Esophagus muscularis mucosa (tissue), 4 donors: ENCODE results near the gene GPATCH3. TPM values are rescaled to one million over a fixed set of nuclear protein-coding genes. Genes with fewer than 3 reads are reported as not detected.

ENCODE experiments used
- DNase-seq: peaks from one replicate; pipeline ENCODE4 v3.0.0-alpha.2; 2017; ENCODE audit errors: extremely low spot score
- H3K27ac ChIP-seq, 4 donors: fragments of 200-600 bp; sonication (generic); replicated peaks in 1 of 4; 1 replicate in 3 of 4; 2 replicates in 1 of 4; pipeline ENCODE4 v1.5.1; 2016 to 2019; ENCODE audit warnings: mild to moderate bottlenecking in 1 of 4
- H3K27me3 ChIP-seq, 4 donors: fragments of 200-600 bp; sonication (generic); one replicate each; pipeline versions ENCODE4 v1.5.1 to v1.6.0; 2016 to 2019
- H3K36me3 ChIP-seq, 4 donors: fragments of 200-600 bp; sonication (generic); one replicate each; pipeline ENCODE4 v1.5.1; 2016 to 2019
- H3K4me1 ChIP-seq, 4 donors: fragments of 200-600 bp; sonication (generic); one replicate each; pipeline ENCODE4 v1.5.1; 2016 to 2019
- H3K4me3 ChIP-seq, 4 donors: fragments of 200-600 bp; sonication (generic); 1 replicate in 2 of 4; 2 replicates in 2 of 4; pipeline ENCODE4 v1.5.1; 2016 to 2019; ENCODE audit warnings: mild to moderate bottlenecking in 4 of 4, moderate library complexity in 1 of 4
- H3K9me3 ChIP-seq, 4 donors: fragments of 200-600 bp; sonication (generic); 1 replicate in 3 of 4; 2 replicates in 1 of 4; pipeline ENCODE4 v1.5.1; 2016 to 2019
- CTCF ChIP-seq, 3 experiments: fragments of 200-600 bp in 2 of 3; fragments of 450-650 bp in 1 of 3; sonication (generic) in 2 of 3; IDR thresholded peaks; one replicate each; pipeline ENCODE4 v1.5.1; 2017 to 2019; ENCODE audit warnings: antibody characterized with exemption in 3 of 3, mild to moderate bottlenecking in 2 of 3, moderate library complexity in 1 of 3
- EP300 ChIP-seq: sonication (generic); formaldehyde crosslinking; IDR thresholded peaks from one replicate; pipeline ENCODE4 v1.6.1; 2017; ENCODE audit warnings: antibody characterized with exemption
- POLR2A ChIP-seq: fragments of 450-650 bp; IDR thresholded peaks from one replicate; pipeline ENCODE4 v1.6.1; 2017; ENCODE audit warnings: antibody characterized with exemption, moderate library complexity, mild to moderate bottlenecking, low read depth
- POLR2AphosphoS5 ChIP-seq, 2 donors: sonication (generic); formaldehyde crosslinking; IDR thresholded peaks; one replicate each; pipeline ENCODE4 v1.6.1; 2017; ENCODE audit warnings: antibody characterized with exemption in 2 of 2
- WGBS: methylation state at CpG from one replicate; pipeline ENCODE4 v1.1.5; 2018; 5-methylcytosine and 5-hydroxymethylcytosine counted together
- intact Hi-C: fragments of 100-400 bp; cut with DNase I; formaldehyde crosslinking; loops from one replicate; pipeline ENCODE4 v1.15.1; 2023
- total RNA-seq, 4 donors: library from RNA; depleted of rRNA; stranded (reverse); fragments of >200 nt; gene quantifications; one replicate each; pipeline versions ENCODE4 v1.1.0 to v1.2.1, GENCODE V29; 2016

The GPATCH3 gene
- total RNA-seq, 4 donors from 2014 or later, result 7.5 to 17.0 (median 8.8) TPM

- DNase-seq, result no peak
- Histone ChIP-seq H3K9me3 (no peaks in the 10 kb centered on the region), H3K4me3 (peak overlapping the region; percentile 77 to 98 (median 86)), H3K27me3 (no peaks in the 10 kb centered on the region), H3K27ac (no peak overlapping the region), H3K36me3 (peaks cover 37 to 45% (median 41%) of the 10 kb centered on the region in 4 donors), H3K4me1 (peaks cover 17 to 28% (median 24%) of the 10 kb centered on the region in 4 donors)
- 95% methylated on average over 3 of the region's 3 CpGs for WGBS
- intact Hi-C loops, result no loop called here
- TF ChIP-seq CTCF (IDR thresholded peaks at IDR 0.05) (no peak), EP300 (no peak), POLR2AphosphoS5 (IDR thresholded peaks at IDR 0.05) (no peak), POLR2A (no peak)
Measured at GRCh38 chr1:26922901-26923300, 22.6 kb upstream of the GPATCH3 start.

GRCh38 chr1:26922431-26922729 lies 22.1 kb upstream of the GPATCH3 start:
- Histone ChIP-seq H3K27ac (peak overlapping the region; percentile 86 to 92 (median 88)), H3K9me3 (no peaks in the 10 kb centered on the region), H3K4me1 (peaks cover 17 to 28% (median 24%) of the 10 kb centered on the region in 4 donors), H3K4me3 (peak overlapping the region; percentile 77 to 98 (median 86)), H3K27me3 (no peaks in the 10 kb centered on the region), H3K36me3 (peaks cover 33 to 40% (median 36%) of the 10 kb centered on the region in 4 donors)
- intact Hi-C loops, result no loop called here
- no peak for TF ChIP-seq CTCF (IDR thresholded peaks at IDR 0.05)
- TF ChIP-seq EP300, result no peak
- no peak for TF ChIP-seq POLR2AphosphoS5 (IDR thresholded peaks at IDR 0.05)
- no peak for TF ChIP-seq POLR2A
- no peak for DNase-seq
- 35% methylated on average over 6 of the region's 6 CpGs for WGBS

- Histone ChIP-seq H3K27ac (peak within 1 kb of the TSS; percentile 86 to 92 (median 88)), H3K4me3 (peak within 1 kb of the TSS; percentile 77 to 98 (median 86)), H3K4me1 (peaks cover 17 to 28% (median 24%) of the 10 kb centered on the region in 4 donors), H3K27me3 (no peaks in the 10 kb centered on the region), H3K9me3 (no peaks in the 10 kb centered on the region), H3K36me3 (peaks cover 27 to 34% (median 30%) of the 10 kb centered on the region in 4 donors)
- intact Hi-C loops, result no loop called here
- peak; percentile 81 for TF ChIP-seq POLR2A
- peak; percentile 96 to 97 for TF ChIP-seq POLR2AphosphoS5 (IDR thresholded peaks at IDR 0.05)
- TF ChIP-seq CTCF (IDR thresholded peaks at IDR 0.05), result no peak
- TF ChIP-seq EP300, result no peak
- peak; percentile 98 for DNase-seq
- under 1% methylated on average over 49 of the region's 83 CpGs for WGBS
Measured at GRCh38 chr1:26921540-26922430, 21.5 kb upstream of the GPATCH3 start, which contains the start of gene NUDC. TSS of gene NUDC (plus strand) at chr1:26921743. CDS start at chr1:26921849, 106 bp downstream.

GRCh38 chr1:26921126-26921539 lies 20.9 kb upstream of the GPATCH3 start:
- H3K4me3 ChIP-seq, result peak overlapping the region; percentile 77 to 98 (median 86)
- TF ChIP-seq EP300, result no peak
- no peak for TF ChIP-seq CTCF (IDR thresholded peaks at IDR 0.05)
- TF ChIP-seq POLR2A, result no peak
- no peak for TF ChIP-seq POLR2AphosphoS5 (IDR thresholded peaks at IDR 0.05)
- H3K36me3 ChIP-seq, result peaks cover 20 to 27% (median 25%) of the 10 kb centered on the region in 4 donors
- H3K9me3 ChIP-seq, result no peaks in the 10 kb centered on the region
- DNase-seq, result no peak
- H3K4me1 ChIP-seq, result peaks cover 17 to 28% (median 24%) of the 10 kb centered on the region in 4 donors
- H3K27ac ChIP-seq, result peak overlapping the region; percentile 86 to 92 (median 88)
- intact Hi-C loops, result no loop called here
- WGBS, result 9% methylated on average over 6 of the region's 7 CpGs
- no peaks in the 10 kb centered on the region for H3K27me3 ChIP-seq
